ENCODE results near the gene LRRN3.

LRRN3 gene

DNA sequence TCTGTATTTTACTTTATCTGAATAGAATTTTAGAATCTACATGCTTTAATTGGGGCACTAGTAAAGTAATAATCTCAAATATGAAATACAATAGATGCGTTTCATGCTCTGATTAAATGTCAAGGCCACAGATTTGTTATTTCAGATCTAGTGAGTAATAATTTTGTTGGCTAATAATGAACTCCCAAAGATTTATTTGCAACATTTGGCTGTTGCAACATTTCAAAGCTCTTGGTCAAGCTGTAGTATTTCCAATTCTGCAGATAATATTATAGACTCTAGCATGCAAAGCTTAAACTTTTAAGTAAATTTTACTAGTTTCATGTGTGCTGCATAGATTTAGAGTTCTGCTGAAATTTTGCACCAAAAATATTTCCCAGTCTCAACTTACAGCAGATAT, 16.7 kb downstream of the LRRN3 start:
- H2AK5ac ChIP-seq (ENCODE audit: low read length, severe bottlenecking) = no peak overlapping the region
- H3K14ac ChIP-seq (ENCODE audit: low read length in 2 of 2) = no peak overlapping the region
- no peak overlapping the region for H3K9ac ChIP-seq (ENCODE audit: low read length)
- H4K8ac ChIP-seq (ENCODE audit: low read length) = no peak overlapping the region
- H3K27me3 ChIP-seq (ENCODE audit: control insufficient read depth in 1 of 2, insufficient read depth in 1 of 2, low read length in 2 of 2) = no peaks in the 10 kb centered on the region
- no peak overlapping the region for H2BK12ac ChIP-seq (ENCODE audit: low read length in 2 of 2)
- H3K27ac ChIP-seq (ENCODE audit: low read length, poor library complexity, severe bottlenecking) = no peak overlapping the region
- H3K23ac ChIP-seq (ENCODE audit: low read length in 2 of 2) = no peak overlapping the region
- no peaks in the 10 kb centered on the region for H3K9me3 ChIP-seq (ENCODE audit: control insufficient read depth, low read length)
- H2AFZ ChIP-seq (ENCODE audit: low read depth, low read length) = no peak overlapping the region
- peak; percentile 5 for DNase-seq
- no peak overlapping the region for H4K91ac ChIP-seq (ENCODE audit: low read length)
- H3K4me2 ChIP-seq (ENCODE audit: low read length, poor library complexity, severe bottlenecking) = no peak overlapping the region
- no CpG with 5 or more reads among the region's 1 CpG for WGBS
- no peaks in the 10 kb centered on the region for H3K36me3 ChIP-seq (ENCODE audit: control insufficient read depth in 1 of 2, insufficient read depth in 2 of 2, low read depth in 1 of 2, low read length in 2 of 2)
- no peak overlapping the region for H2BK15ac ChIP-seq (ENCODE audit: low read depth, poor library complexity, severe bottlenecking)
- no peak overlapping the region for H2BK5ac ChIP-seq (ENCODE audit: low read depth, low read length, poor library complexity, severe bottlenecking)
- H3K4me3 ChIP-seq (ENCODE audit: insufficient read depth in 1 of 2, low read depth in 1 of 2, low read length in 2 of 2) = peak overlapping the region in 1 of 2 experiments; percentile 10
- H2BK120ac ChIP-seq (ENCODE audit: low read depth, low read length) = no peak overlapping the region
- no peaks in the 10 kb centered on the region for H3K79me1 ChIP-seq (replicated peaks; ENCODE audit: low read length, poor library complexity, severe bottlenecking)
- H3K4me1 ChIP-seq (ENCODE audit: control insufficient read depth, insufficient read depth, low read depth, low read length) = no peaks in the 10 kb centered on the region
- H3K18ac ChIP-seq (ENCODE audit: low read depth in 1 of 2, low read length in 2 of 2) = no peak overlapping the region
- no peak overlapping the region for H3K4ac ChIP-seq (ENCODE audit: low read depth in 1 of 2, low read length in 2 of 2)

DNA sequence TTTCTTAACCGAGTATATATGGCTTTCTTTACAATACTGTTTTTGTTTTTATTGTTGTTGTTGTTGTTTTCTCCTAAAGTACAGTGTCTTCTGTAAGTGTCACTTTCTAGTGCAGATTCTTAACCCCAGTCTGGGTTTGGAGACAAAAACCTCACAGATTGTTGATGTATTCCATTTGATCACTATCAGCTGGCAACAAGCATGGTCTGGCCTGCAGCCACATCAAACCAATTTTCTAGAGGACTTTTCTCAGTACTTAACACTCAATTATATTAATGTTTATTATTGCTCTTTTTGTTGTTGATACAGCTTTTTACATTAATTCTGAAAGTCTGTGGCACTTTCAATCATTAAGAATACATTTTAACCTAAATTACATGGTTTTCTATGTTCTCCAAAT, 17.1 kb downstream of the LRRN3 start:
- Histone ChIP-seq H4K91ac (ENCODE audit: low read length) (no peak overlapping the region), H2BK5ac (ENCODE audit: low read depth, low read length, poor library complexity, severe bottlenecking) (no peak overlapping the region), H2BK12ac (ENCODE audit: low read length in 2 of 2) (no peak overlapping the region), H2AK5ac (ENCODE audit: low read length, severe bottlenecking) (no peak overlapping the region), H3K9me3 (ENCODE audit: control insufficient read depth, low read length) (no peaks in the 10 kb centered on the region), H3K36me3 (ENCODE audit: control insufficient read depth in 1 of 2, insufficient read depth in 2 of 2, low read depth in 1 of 2, low read length in 2 of 2) (no peaks in the 10 kb centered on the region), H3K14ac (ENCODE audit: low read length in 2 of 2) (no peak overlapping the region), H2AFZ (ENCODE audit: low read depth, low read length) (no peak overlapping the region), H3K4me2 (ENCODE audit: low read length, poor library complexity, severe bottlenecking) (no peak overlapping the region), H3K4me1 (ENCODE audit: control insufficient read depth, insufficient read depth, low read depth, low read length) (no peaks in the 10 kb centered on the region), H3K23ac (ENCODE audit: low read length in 2 of 2) (no peak overlapping the region), H3K79me1 (replicated peaks; ENCODE audit: low read length, poor library complexity, severe bottlenecking) (no peaks in the 10 kb centered on the region), H3K18ac (ENCODE audit: low read depth in 1 of 2, low read length in 2 of 2) (no peak overlapping the region), H3K27me3 (ENCODE audit: control insufficient read depth in 1 of 2, insufficient read depth in 1 of 2, low read length in 2 of 2) (no peaks in the 10 kb centered on the region), H2BK120ac (ENCODE audit: low read depth, low read length) (no peak overlapping the region), H3K9ac (ENCODE audit: low read length) (no peak overlapping the region), H3K4me3 (ENCODE audit: insufficient read depth in 1 of 2, low read depth in 1 of 2, low read length in 2 of 2) (peak overlapping the region in 1 of 2 experiments; percentile 10), H3K27ac (ENCODE audit: low read length, poor library complexity, severe bottlenecking) (no peak overlapping the region), H4K8ac (ENCODE audit: low read length) (no peak overlapping the region), H3K4ac (ENCODE audit: low read depth in 1 of 2, low read length in 2 of 2) (no peak overlapping the region), H2BK15ac (ENCODE audit: low read depth, poor library complexity, severe bottlenecking) (no peak overlapping the region)
- no CpG with 5 or more reads among the region's 1 CpG for WGBS
- peak; percentile 3 for DNase-seq

DNA sequence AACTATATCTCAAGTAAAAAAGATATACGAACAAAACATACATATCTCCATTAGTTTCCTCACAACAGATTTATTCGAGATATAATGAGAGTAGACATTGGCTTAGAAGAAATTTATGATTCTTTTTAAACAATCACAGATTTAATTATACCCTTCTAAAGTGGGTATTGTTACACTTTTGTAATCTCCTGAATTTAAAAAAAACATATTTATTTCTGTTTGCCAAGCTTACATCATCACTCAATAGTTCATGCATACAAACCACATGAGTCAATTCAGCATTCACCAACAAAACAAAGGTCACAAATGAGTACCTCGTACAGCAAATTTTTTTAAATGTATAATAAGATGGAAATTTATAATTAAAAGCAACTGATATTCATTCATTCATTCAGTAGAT, 17.6 kb downstream of the LRRN3 start:
- Histone ChIP-seq H2AK5ac (ENCODE audit: low read length, severe bottlenecking) (no peak overlapping the region), H3K27me3 (ENCODE audit: control insufficient read depth in 1 of 2, insufficient read depth in 1 of 2, low read length in 2 of 2) (no peaks in the 10 kb centered on the region), H3K18ac (ENCODE audit: low read depth in 1 of 2, low read length in 2 of 2) (no peak overlapping the region), H4K8ac (ENCODE audit: low read length) (no peak overlapping the region), H2BK5ac (ENCODE audit: low read depth, low read length, poor library complexity, severe bottlenecking) (no peak overlapping the region), H3K9ac (ENCODE audit: low read length) (no peak overlapping the region), H3K23ac (ENCODE audit: low read length in 2 of 2) (no peak overlapping the region), H3K36me3 (ENCODE audit: control insufficient read depth in 1 of 2, insufficient read depth in 2 of 2, low read depth in 1 of 2, low read length in 2 of 2) (no peaks in the 10 kb centered on the region), H3K27ac (ENCODE audit: low read length, poor library complexity, severe bottlenecking) (no peak overlapping the region), H2BK15ac (ENCODE audit: low read depth, poor library complexity, severe bottlenecking) (no peak overlapping the region), H2BK120ac (ENCODE audit: low read depth, low read length) (no peak overlapping the region), H3K79me1 (replicated peaks; ENCODE audit: low read length, poor library complexity, severe bottlenecking) (no peaks in the 10 kb centered on the region), H3K4me2 (ENCODE audit: low read length, poor library complexity, severe bottlenecking) (no peak overlapping the region), H3K14ac (ENCODE audit: low read length in 2 of 2) (no peak overlapping the region), H2BK12ac (ENCODE audit: low read length in 2 of 2) (no peak overlapping the region), H2AFZ (ENCODE audit: low read depth, low read length) (no peak overlapping the region), H3K9me3 (ENCODE audit: control insufficient read depth, low read length) (no peaks in the 10 kb centered on the region), H3K4me3 (ENCODE audit: insufficient read depth in 1 of 2, low read depth in 1 of 2, low read length in 2 of 2) (no peak overlapping the region), H4K91ac (ENCODE audit: low read length) (no peak overlapping the region), H3K4me1 (ENCODE audit: control insufficient read depth, insufficient read depth, low read depth, low read length) (no peaks in the 10 kb centered on the region), H3K4ac (ENCODE audit: low read depth in 1 of 2, low read length in 2 of 2) (no peak overlapping the region)
- peak; percentile 4 for DNase-seq
- WGBS = no CpG with 5 or more reads among the region's 3 CpGs

DNA sequence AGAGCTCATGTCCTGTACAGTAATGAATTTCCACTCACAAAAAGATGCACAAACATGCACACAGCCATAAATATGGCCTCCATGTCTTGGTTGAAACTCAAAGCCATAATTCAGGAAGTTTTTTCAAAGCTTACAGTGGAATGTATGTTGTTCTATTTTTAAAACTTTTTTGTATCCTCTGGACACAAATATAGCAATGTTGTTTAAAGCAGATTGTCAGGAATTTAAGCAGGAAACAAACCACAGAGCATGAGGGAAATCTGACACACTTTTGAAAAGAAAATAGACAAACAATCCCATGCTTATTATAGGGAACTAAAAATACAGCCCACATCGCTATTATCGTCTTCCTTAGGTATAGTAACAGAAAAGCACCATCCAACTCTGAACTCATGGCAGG, 21.5 kb downstream of the LRRN3 start:
- H2BK120ac ChIP-seq (ENCODE audit: low read depth, low read length) = no peak overlapping the region
- DNase-seq = peak; percentile 46
- H3K9me3 ChIP-seq (ENCODE audit: control insufficient read depth, low read length) = no peaks in the 10 kb centered on the region
- no peak overlapping the region for H2BK15ac ChIP-seq (ENCODE audit: low read depth, poor library complexity, severe bottlenecking)
- no peak overlapping the region for H3K14ac ChIP-seq (ENCODE audit: low read length in 2 of 2)
- H2BK5ac ChIP-seq (ENCODE audit: low read depth, low read length, poor library complexity, severe bottlenecking) = no peak overlapping the region
- H4K8ac ChIP-seq (ENCODE audit: low read length) = no peak overlapping the region
- H3K4me2 ChIP-seq (ENCODE audit: low read length, poor library complexity, severe bottlenecking) = no peak overlapping the region
- H3K9ac ChIP-seq (ENCODE audit: low read length) = no peak overlapping the region
- no peak overlapping the region for H3K23ac ChIP-seq (ENCODE audit: low read length in 2 of 2)
- no peak overlapping the region for H2BK12ac ChIP-seq (ENCODE audit: low read length in 2 of 2)
- H2AFZ ChIP-seq (ENCODE audit: low read depth, low read length) = peak overlapping the region; percentile 14
- H2AK5ac ChIP-seq (ENCODE audit: low read length, severe bottlenecking) = no peak overlapping the region
- peak overlapping the region in 1 of 2 experiments; percentile 5 for H3K18ac ChIP-seq (ENCODE audit: low read depth in 1 of 2, low read length in 2 of 2)
- H4K91ac ChIP-seq (ENCODE audit: low read length) = no peak overlapping the region
- WGBS = 31% methylated on average over 2 of the region's 2 CpGs
- H3K4me3 ChIP-seq (ENCODE audit: insufficient read depth in 1 of 2, low read depth in 1 of 2, low read length in 2 of 2) = no peak overlapping the region
- no peaks in the 10 kb centered on the region for H3K36me3 ChIP-seq (ENCODE audit: control insufficient read depth in 1 of 2, insufficient read depth in 2 of 2, low read depth in 1 of 2, low read length in 2 of 2)
- no peak overlapping the region for H3K4ac ChIP-seq (ENCODE audit: low read depth in 1 of 2, low read length in 2 of 2)
- H3K79me1 ChIP-seq (replicated peaks; ENCODE audit: low read length, poor library complexity, severe bottlenecking) = no peaks in the 10 kb centered on the region
- H3K27me3 ChIP-seq (ENCODE audit: control insufficient read depth in 1 of 2, insufficient read depth in 1 of 2, low read length in 2 of 2) = no peaks in the 10 kb centered on the region
- no peak overlapping the region for H3K27ac ChIP-seq (ENCODE audit: low read length, poor library complexity, severe bottlenecking)
- H3K4me1 ChIP-seq (ENCODE audit: control insufficient read depth, insufficient read depth, low read depth, low read length) = no peaks in the 10 kb centered on the region

Measured in mesenchymal stem cell (in vitro differentiated cells and primary cell).